Measurements from ENCODE around the gene NFATC4.

DNA sequence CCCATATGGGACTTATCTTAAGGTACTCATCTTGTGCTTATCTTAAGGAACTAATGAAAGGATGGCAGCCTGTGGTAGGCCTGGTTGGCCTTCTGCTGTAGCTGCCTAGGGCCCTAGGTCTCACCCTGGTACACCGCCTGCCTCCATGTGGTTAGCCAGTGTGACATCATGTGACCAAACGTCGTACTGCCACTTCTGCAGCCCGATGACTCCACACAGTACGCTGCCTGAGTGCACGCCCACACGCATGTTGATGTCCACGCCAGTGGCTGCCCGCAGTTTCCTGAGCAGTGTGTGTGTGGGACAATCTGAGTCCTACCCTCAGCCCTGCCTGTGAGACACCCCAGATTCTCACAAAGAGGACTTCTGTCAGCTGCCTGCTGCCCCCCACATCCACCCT lies 38.2 kb upstream of the NFATC4 start:
- TF ChIP-seq, protein P1, sequence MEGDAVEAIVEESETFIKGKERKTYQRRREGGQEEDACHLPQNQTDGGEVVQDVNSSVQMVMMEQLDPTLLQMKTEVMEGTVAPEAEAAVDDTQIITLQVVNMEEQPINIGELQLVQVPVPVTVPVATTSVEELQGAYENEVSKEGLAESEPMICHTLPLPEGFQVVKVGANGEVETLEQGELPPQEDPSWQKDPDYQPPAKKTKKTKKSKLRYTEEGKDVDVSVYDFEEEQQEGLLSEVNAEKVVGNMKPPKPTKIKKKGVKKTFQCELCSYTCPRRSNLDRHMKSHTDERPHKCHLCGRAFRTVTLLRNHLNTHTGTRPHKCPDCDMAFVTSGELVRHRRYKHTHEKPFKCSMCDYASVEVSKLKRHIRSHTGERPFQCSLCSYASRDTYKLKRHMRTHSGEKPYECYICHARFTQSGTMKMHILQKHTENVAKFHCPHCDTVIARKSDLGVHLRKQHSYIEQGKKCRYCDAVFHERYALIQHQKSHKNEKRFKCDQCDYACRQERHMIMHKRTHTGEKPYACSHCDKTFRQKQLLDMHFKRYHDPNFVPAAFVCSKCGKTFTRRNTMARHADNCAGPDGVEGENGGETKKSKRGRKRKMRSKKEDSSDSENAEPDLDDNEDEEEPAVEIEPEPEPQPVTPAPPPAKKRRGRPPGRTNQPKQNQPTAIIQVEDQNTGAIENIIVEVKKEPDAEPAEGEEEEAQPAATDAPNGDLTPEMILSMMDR (IDR thresholded peaks at IDR 0.05): no peak
- no peak for TF ChIP-seq POLR2A (IDR thresholded peaks at IDR 0.05)
